ENCODE data around the gene GTF2F2.

GRCh38 chr13:45174478-45174877 lies 54.2 kb downstream of the GTF2F2 start:
- TF ChIP-seq SUZ12 (IDR thresholded peaks at IDR 0.05): no peak
- no peak for TF ChIP-seq BHLHE40 (IDR thresholded peaks at IDR 0.05; ENCODE audit: borderline replicate concordance)
- no peak for TF ChIP-seq ELF4 (IDR thresholded peaks at IDR 0.05)
- TF ChIP-seq PKNOX1 (IDR thresholded peaks at IDR 0.05): no peak
- no peak for TF ChIP-seq SP1 (IDR thresholded peaks at IDR 0.05)

Data from HEK293T (cell line).